ENCODE measurements around the gene NUDT13. TPM values are rescaled to one million over a fixed set of nuclear protein-coding genes. Genes with fewer than 3 reads are reported as not detected.

NUDT13 gene
- total and polyA plus RNA-seq, 2 of the 4 experiments (the other 2 are of a cell fraction): 0.90 to 1.7 TPM

DNA sequence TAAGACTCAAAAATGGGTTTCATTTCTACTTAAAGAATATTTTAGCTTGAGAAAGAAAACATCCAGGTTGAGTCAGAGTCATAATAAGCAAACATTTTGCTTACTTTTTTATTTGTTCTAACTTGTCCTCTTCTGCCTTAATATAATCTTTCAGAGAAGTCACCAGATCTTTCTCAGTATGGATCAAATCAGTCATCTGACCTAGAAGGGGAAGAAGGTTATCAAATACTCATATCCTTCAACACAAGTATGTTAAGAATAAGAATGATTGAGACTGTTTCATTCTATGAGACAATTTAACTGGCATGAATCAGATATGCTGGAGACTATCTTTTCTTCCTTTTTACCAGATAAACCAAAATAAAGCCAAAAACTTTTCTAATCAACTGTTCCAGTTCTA is 36.6 kb upstream of the NUDT13 start:
- H2BK5ac ChIP-seq (ENCODE audit: low read depth, low read length, poor library complexity, severe bottlenecking): no peak overlapping the region
- H2BK20ac ChIP-seq (ENCODE audit: low read depth, low read length): no peak overlapping the region
- POLR2A ChIA-PET (ENCODE audit: unreplicated experiment): no interaction called here
- no peak for DNase-seq
- H4K8ac ChIP-seq (ENCODE audit: low read depth in 2 of 2, low read length in 2 of 2): no peak overlapping the region
- H3K9me1 ChIP-seq (ENCODE audit: insufficient read depth, low read length): no peaks in the 10 kb centered on the region; the same call in none of the 2 replicates
- peaks cover 26 to 46% of the 10 kb centered on the region in 2 experiments for H3K79me1 ChIP-seq (ENCODE audit: low read depth in 1 of 2, low read length in 2 of 2)
- no peak overlapping the region for H3K27ac ChIP-seq (ENCODE audit: insufficient read depth, low read length)
- H3K9ac ChIP-seq (ENCODE audit: low read depth, low read length): no peak overlapping the region
- peaks cover 27% of the 10 kb centered on the region for H4K20me1 ChIP-seq (ENCODE audit: insufficient read depth, low read length)
- no peak overlapping the region for H2BK120ac ChIP-seq (ENCODE audit: low read depth, low read length)
- no peak overlapping the region for H3K18ac ChIP-seq (ENCODE audit: low read depth, low read length)
- H3K14ac ChIP-seq (replicated peaks; ENCODE audit: low read depth, low read length): no peak overlapping the region
- no peak overlapping the region for H4K91ac ChIP-seq (ENCODE audit: insufficient read depth, low read depth, low read length)
- CTCF ChIA-PET: no interaction called here
- H3K23ac ChIP-seq (ENCODE audit: low read depth, low read length): no peak overlapping the region
- intact Hi-C loops (cut with micrococcal nuclease) (no loop called here), dilution Hi-C loops (cut with HindIII; ENCODE audit: low sequenced_read_pairs, unreplicated experiment) (no loop called here), in situ Hi-C loops (cut with MboI; ENCODE audit: low sequenced_read_pairs) (no loop called here)
- no peak overlapping the region for H2AK5ac ChIP-seq (ENCODE audit: low read depth, low read length)
- H3K56ac ChIP-seq (ENCODE audit: extremely low read depth, insufficient read depth, low read length): no peak overlapping the region
- H2AK9ac ChIP-seq (replicated peaks; ENCODE audit: low read depth, low read length, poor library complexity): no peak overlapping the region
- no peak overlapping the region for H3K4ac ChIP-seq (ENCODE audit: low read depth, low read length)
- no peak overlapping the region for H2AFZ ChIP-seq (replicated peaks; ENCODE audit: low read length, poor library complexity)
- H3K4me2 ChIP-seq (ENCODE audit: low read depth, low read length): no peak overlapping the region
- BruUV-seq (replicated peaks): no TSS peak
- no peak for ATAC-seq (ENCODE audit: low read depth)
- no peak overlapping the region for H4K5ac ChIP-seq (ENCODE audit: low read depth, low read length)
- no peak overlapping the region for H3K4me3 ChIP-seq (ENCODE audit: insufficient read depth, low read depth, low read length)
- peaks cover 29% of the 10 kb centered on the region for H3K36me3 ChIP-seq (ENCODE audit: control insufficient read depth, insufficient read depth, low read length)
- no peak overlapping the region for H2BK15ac ChIP-seq (ENCODE audit: low read depth, low read length)
- no peaks in the 10 kb centered on the region for H3K27me3 ChIP-seq (ENCODE audit: control insufficient read depth, insufficient read depth, low read length)
- no peaks in the 10 kb centered on the region for H3K9me3 ChIP-seq (ENCODE audit: control insufficient read depth, insufficient read depth, low read length)
- TF ChIP-seq, protein P1, sequence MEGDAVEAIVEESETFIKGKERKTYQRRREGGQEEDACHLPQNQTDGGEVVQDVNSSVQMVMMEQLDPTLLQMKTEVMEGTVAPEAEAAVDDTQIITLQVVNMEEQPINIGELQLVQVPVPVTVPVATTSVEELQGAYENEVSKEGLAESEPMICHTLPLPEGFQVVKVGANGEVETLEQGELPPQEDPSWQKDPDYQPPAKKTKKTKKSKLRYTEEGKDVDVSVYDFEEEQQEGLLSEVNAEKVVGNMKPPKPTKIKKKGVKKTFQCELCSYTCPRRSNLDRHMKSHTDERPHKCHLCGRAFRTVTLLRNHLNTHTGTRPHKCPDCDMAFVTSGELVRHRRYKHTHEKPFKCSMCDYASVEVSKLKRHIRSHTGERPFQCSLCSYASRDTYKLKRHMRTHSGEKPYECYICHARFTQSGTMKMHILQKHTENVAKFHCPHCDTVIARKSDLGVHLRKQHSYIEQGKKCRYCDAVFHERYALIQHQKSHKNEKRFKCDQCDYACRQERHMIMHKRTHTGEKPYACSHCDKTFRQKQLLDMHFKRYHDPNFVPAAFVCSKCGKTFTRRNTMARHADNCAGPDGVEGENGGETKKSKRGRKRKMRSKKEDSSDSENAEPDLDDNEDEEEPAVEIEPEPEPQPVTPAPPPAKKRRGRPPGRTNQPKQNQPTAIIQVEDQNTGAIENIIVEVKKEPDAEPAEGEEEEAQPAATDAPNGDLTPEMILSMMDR (conservative IDR thresholded peaks at IDR 0.05; ENCODE audit: low read depth, low read length): no peak
- no peak for TF ChIP-seq SMC3 (IDR thresholded peaks at IDR 0.05; ENCODE audit: low read depth, low read length)
- TF ChIP-seq, protein P2, sequence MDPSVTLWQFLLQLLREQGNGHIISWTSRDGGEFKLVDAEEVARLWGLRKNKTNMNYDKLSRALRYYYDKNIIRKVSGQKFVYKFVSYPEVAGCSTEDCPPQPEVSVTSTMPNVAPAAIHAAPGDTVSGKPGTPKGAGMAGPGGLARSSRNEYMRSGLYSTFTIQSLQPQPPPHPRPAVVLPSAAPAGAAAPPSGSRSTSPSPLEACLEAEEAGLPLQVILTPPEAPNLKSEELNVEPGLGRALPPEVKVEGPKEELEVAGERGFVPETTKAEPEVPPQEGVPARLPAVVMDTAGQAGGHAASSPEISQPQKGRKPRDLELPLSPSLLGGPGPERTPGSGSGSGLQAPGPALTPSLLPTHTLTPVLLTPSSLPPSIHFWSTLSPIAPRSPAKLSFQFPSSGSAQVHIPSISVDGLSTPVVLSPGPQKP (IDR thresholded peaks at IDR 0.05; ENCODE audit: borderline replicate concordance, low read depth, low read length): no peak
- no peak for TF ChIP-seq MAZ (IDR thresholded peaks at IDR 0.05; ENCODE audit: borderline replicate concordance, low read depth, low read length)
- TF ChIP-seq NFE2L2 (IDR thresholded peaks at IDR 0.05; ENCODE audit: low read depth, low read length): no peak
- TF ChIP-seq MXI1 (IDR thresholded peaks at IDR 0.05; ENCODE audit: borderline replicate concordance, low read depth, low read length): no peak
- H3K4me1 ChIP-seq (ENCODE audit: control insufficient read depth, insufficient read depth, low read length): peaks cover 5% of the 10 kb centered on the region; the same call in 1 of the 2 replicates
